Cardiac fibroblast (primary cell): ENCODE data around the gene ANKDD1A.
A peak's percentile ranks its signal among the peaks of the same experiment; 100 is the strongest.

ENCODE experiments used
- DNase-seq, 2 donors: peaks; one replicate each; pipeline versions ENCODE4 v3.0.0 to v3.0.0-alpha.2; 2010; ENCODE audit warnings: low read depth in 2 of 2
- H3K4me3 ChIP-seq, 2 donors: replicated peaks in 1 of 2; 1 replicate in 1 of 2; 2 replicates in 1 of 2; pipeline ENCODE4 v1.5.1; 2011; ENCODE audit warnings: low read depth in 2 of 2, low read length in 2 of 2, mild to moderate bottlenecking in 2 of 2, moderate library complexity in 1 of 2
- TF ChIP-seq, protein P1 (sequence below): IDR thresholded peaks from one replicate; pipeline ENCODE4 v1.5.1; 2011; ENCODE audit warnings: low read depth, mild to moderate bottlenecking, low read length, inconsistent platforms

Gene ANKDD1A

DNA sequence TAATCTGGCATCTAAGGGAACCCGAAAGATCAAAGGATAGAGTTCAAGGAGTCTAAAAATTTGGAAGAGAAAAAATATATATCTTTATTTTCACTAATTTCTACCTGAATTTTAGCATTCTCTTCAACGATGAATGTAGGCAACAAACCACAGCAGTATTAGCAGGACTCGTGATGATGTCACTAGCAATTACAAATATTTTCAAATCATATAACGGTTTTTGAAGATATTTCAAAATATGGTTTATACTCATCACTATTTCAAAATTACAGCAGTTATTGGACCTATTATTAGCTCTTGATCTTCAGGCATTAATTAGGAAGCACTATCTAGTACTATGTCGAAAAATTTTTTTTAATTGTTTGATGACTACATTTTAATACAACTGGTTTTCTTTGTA lies 27.0 kb upstream of the ANKDD1A start:
- DNase-seq, result peak in 1 of 2 donors; percentile 32
- TF ChIP-seq, protein P1, sequence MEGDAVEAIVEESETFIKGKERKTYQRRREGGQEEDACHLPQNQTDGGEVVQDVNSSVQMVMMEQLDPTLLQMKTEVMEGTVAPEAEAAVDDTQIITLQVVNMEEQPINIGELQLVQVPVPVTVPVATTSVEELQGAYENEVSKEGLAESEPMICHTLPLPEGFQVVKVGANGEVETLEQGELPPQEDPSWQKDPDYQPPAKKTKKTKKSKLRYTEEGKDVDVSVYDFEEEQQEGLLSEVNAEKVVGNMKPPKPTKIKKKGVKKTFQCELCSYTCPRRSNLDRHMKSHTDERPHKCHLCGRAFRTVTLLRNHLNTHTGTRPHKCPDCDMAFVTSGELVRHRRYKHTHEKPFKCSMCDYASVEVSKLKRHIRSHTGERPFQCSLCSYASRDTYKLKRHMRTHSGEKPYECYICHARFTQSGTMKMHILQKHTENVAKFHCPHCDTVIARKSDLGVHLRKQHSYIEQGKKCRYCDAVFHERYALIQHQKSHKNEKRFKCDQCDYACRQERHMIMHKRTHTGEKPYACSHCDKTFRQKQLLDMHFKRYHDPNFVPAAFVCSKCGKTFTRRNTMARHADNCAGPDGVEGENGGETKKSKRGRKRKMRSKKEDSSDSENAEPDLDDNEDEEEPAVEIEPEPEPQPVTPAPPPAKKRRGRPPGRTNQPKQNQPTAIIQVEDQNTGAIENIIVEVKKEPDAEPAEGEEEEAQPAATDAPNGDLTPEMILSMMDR, result no peak
- H3K4me3 ChIP-seq, result no peak overlapping the region

DNA sequence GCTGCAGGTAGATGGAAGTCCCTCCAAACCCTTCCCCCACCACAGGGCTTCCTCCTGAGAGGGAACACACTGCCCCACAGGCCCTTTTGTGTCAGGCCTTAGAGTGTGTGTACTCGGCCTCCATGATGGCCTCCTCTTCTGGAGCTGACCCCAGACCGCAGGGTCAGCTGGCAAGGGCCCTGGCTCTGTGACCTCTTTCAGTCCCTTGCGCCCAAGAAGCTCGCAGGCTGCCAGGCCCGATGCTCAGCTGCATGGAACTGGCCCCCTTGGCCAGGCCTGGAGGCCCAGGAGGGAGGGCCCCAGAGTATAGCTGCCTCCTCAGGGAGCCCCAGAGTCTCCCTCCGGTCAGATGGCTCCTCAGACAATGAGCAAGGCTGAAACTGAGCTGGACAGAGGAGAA lies 23.4 kb upstream of the ANKDD1A start:
- TF ChIP-seq, protein P1, result no peak
- no peak overlapping the region for H3K4me3 ChIP-seq
- no peak for DNase-seq

DNA sequence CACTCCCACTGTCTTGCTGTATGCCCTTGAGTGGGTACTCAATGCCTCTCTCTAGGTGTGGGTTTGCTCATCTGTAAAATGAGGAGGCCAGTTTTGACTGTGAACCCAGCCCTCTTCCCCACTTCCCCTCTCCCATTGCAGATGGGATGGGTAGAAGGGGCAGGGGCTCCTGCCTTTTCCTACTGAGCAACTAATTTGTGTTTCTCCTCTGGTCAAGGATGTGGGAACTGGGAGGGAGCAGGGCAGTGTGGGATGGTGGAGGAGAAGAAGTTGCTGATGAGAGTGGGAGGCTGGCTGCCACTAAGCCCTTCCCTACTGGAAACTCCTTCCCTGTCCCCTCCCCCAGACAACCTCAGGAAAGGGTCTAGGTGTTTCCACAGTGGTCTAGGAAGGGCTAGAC lies 20.1 kb upstream of the ANKDD1A start:
- DNase-seq, result no peak
- TF ChIP-seq, protein P1, result no peak
- H3K4me3 ChIP-seq, result no peak overlapping the region

DNA sequence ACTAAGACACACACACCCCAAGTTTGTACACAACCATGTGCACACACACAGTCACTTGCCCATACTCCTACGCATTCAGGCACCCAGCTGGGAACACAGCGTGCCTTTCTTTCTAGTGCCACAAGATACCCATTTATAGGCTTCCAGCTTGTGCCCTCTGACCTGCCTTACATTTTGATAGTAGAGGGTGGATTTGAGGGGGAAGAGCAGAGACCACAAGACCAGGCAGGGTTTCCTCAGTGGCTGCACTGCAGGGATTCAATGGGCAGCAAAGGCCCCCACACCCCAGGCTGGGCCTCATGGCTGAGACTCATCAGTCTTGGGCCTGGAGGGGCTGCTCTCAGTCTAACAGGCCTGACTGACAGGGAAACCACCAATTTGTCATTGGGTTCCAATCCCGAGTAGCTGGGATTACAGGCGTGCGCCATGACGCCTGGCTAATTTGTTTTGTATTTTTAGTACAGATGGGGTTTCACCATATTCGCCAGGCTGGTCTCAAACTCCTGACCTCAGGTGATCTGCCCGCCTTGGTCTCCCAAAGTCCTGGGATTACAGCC lies 18.8 kb upstream of the ANKDD1A start:
- H3K4me3 ChIP-seq, result no peak overlapping the region
- TF ChIP-seq, protein P1, result no peak
- no peak for DNase-seq

DNA sequence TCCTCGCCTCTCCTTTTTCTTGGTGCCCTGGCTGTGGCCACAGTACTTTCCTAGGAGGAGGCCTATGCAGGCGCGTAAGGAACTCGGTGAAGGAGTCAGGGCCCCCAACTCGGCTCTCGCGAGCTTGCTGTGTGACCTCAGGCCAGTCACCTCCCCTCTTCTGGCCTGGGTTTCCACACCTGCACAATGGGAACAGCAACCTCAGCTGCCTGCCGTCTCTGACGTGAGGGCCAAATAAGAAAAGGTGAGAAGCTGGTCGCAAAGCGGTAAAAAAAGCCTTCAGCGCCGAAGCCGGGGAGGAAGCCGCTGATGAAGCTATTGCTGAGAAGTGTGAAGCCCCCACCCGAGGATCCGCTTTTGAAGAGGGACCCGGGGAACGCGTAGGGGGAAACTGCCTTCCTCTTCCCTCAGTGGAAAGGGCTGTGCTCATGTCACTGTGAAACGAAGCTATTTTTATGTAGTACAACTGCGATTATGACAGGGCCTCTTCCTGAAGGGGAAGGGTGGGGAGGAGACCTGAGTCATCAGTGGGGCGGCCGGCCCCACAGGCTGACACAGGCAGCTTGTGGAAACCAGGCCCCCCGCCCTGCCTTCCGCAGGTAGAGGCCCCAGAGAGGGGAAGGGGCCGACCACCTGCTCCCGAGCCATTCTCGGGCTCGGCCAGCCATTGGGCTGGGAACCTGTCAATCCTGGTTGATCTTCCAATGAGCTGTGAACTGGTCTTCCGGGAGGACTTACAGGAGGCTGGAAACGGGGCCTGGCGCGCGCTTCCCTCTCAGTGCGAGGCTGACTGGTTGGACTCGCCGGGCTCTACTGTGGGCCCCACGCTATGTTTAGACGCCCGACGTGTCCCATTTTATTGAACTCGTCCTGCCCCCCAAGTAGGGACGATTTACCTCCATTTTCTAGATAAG lies 18.0 kb upstream of the ANKDD1A start:
- TF ChIP-seq, protein P1, result no peak
- peak overlapping the region in 1 of 2 donors; percentile 4 for H3K4me3 ChIP-seq
- peak; percentile 96 to 97 for DNase-seq

DNA sequence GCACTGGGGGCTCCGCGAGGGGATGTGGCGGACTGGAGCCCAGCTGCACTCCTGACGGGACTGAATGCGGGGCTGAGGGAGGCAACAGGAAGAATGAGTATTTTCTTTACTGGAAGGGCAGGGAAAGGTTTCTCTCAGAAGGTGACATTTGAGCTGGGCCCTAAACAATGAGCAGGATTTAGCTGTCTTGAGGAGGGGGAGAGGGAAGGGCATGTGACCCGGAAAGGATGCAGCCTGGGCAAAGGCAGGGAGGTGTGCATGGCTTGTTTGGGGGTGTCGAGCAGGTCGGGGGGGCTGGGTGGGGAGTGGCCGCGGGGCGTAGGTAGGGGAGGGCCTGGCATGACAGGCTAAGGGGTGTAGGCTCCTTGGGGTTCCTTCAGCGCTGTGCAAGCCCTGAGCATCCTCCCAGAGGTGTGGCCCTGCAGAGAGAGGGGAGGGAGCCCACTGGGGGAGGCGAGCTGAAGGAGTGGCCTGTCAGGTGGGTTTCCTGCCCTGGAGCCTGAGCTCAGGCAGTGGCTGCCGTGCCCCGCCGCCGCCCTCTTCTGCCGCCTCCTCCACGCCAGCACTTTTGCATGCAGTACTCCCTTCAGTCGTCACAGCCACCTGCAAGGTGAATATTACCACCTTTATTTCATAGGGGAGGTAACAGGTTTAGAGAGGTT lies 17.2 kb upstream of the ANKDD1A start:
- TF ChIP-seq, protein P1, result no peak
- no peak for DNase-seq
- peak overlapping the region in 1 of 2 donors; percentile 4 for H3K4me3 ChIP-seq
